ENCODE results near the gene TPM4.

TPM4 gene

GRCh38 chr19:16036397-16036925 is 39.8 kb upstream of the TPM4 start:
- no peak for DNase-seq (ENCODE audit: extremely low spot score)
- ChIA-PET POLR2A (no interaction called here), CTCF (no interaction called here)
- TF ChIP-seq, protein P1, sequence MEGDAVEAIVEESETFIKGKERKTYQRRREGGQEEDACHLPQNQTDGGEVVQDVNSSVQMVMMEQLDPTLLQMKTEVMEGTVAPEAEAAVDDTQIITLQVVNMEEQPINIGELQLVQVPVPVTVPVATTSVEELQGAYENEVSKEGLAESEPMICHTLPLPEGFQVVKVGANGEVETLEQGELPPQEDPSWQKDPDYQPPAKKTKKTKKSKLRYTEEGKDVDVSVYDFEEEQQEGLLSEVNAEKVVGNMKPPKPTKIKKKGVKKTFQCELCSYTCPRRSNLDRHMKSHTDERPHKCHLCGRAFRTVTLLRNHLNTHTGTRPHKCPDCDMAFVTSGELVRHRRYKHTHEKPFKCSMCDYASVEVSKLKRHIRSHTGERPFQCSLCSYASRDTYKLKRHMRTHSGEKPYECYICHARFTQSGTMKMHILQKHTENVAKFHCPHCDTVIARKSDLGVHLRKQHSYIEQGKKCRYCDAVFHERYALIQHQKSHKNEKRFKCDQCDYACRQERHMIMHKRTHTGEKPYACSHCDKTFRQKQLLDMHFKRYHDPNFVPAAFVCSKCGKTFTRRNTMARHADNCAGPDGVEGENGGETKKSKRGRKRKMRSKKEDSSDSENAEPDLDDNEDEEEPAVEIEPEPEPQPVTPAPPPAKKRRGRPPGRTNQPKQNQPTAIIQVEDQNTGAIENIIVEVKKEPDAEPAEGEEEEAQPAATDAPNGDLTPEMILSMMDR (IDR thresholded peaks at IDR 0.05; ENCODE audit: control extremely low read depth, extremely low read depth, low read depth, missing control alignments): no peak

DNA sequence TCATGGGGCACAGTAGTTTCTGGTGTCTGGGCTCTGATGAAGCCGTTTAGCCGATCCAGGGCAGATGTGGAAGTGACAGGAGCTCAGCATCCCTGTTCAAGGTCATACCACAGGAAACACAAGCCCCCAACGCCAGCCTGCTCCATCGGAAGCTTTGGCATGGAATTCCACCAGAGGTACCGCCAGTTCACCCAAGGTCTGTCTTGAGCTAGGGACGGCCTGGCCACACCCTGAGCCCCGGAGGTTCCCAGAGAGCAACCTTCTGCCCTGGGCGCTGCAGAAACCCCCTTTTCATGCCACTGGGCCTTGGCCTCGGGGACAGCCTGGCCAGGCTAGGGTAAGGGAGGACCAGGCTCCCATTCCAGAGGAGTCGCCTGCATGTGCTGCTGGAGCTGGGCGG is 39.4 kb upstream of the TPM4 start:
- POLR2A ChIA-PET: no interaction called here
- TF ChIP-seq, protein P1 (IDR thresholded peaks at IDR 0.05; ENCODE audit: control extremely low read depth, extremely low read depth, low read depth, missing control alignments): no peak
- CTCF ChIA-PET: no interaction called here
- DNase-seq (ENCODE audit: extremely low spot score): no peak

DNA sequence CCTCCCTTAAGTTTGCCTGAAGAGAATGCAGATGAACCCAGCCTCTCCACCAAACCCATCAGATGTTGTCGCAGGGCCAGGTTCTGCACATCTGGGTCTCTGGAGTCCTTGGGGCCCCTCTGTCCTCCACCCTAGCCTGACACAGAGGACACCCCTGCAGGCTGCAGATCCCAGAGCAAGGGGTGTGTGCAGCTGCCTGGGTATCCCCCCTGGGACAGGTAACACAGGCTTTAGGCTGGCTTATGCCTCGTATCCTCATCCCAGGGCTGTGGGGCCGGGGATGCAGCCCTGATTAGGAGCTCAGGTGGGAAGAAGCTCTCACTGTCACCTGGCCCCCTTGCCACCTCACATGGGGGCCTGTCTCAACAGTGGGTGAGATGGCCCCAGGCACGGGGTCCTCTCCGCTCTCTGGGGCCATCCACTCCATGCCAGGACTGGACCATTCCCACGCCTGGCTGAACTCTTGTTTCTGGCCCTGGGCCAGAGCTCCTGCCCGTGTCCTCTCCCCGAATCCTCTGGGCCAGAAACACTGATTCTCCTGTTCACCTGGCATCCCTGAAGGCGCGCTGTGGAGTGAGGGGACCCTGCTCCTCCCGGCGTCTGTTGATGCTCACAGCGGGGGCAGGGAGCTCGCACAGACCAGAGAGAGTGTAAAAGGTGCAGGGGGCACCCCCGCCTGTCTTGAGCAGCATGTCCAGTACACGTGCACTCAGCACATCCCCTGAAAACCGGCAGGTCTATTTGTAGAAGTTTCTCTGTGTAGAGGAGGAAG is 38.7 kb upstream of the TPM4 start:
- CTCF ChIA-PET: no interaction called here
- DNase-seq (ENCODE audit: extremely low spot score): no peak
- POLR2A ChIA-PET: interaction anchor here (0.6 kb wide), 1 partner anchor 52 kb away, joined by 8 read pairs; no protein-coding TSS in a partner anchor
- TF ChIP-seq, protein P1 (IDR thresholded peaks at IDR 0.05; ENCODE audit: control extremely low read depth, extremely low read depth, low read depth, missing control alignments): no peak

DNA sequence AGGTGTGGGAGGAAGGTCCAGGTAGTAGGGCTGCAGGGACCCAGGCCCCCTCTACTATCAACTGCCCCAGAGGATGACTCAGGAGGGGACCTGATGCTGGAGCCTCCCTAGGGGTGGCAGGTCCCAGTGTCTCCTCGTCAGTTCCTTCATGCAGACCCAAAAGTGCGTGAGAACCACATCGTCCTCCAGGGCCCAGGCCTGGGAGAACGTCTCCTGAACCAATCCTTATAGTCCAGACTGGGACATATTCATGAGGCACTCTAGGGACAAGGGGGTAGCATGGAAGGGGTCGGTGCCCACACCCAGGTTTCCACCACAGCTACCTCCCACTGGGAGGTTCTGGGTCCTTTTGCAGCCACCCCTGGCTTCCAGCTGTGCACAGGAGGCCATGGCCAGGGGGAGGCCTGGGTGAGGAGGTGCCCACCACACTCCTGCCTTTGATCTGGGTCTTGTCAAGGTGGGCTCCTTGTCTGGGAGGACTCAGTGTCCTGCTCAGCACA is 38.0 kb upstream of the TPM4 start:
- TF ChIP-seq, protein P1 (IDR thresholded peaks at IDR 0.05; ENCODE audit: control extremely low read depth, extremely low read depth, low read depth, missing control alignments): no peak
- POLR2A ChIA-PET: interaction anchor here (0.6 kb wide), 1 partner anchor 51 kb away, joined by 8 read pairs; no protein-coding TSS in a partner anchor
- CTCF ChIA-PET: no interaction called here
- DNase-seq (ENCODE audit: extremely low spot score): no peak

DNA sequence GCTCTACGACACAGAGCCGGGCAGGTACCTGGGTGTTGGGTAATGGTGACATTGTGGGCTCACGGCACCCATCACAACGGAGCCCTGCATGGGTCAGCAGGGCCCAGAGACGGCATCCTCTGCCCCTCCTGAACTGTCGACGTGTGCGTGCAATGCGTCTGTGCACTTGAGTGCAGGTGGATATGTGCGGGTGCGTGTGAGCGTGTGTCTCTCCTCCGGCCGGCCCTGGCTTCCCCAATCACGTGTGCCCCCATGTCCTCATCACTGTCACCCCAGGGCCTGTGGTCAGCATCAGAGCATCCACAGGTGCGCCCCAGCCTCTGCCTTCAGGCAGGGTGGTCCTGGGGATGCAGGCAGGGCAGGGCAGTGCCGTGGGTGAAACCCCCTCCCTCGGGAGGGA is 37.2 kb upstream of the TPM4 start:
- ChIA-PET POLR2A (no interaction called here), CTCF (interaction anchor here (2.2 kb wide), 1 partner anchor 7 kb away, joined by 7 read pairs; no protein-coding TSS in a partner anchor)
- TF ChIP-seq, protein P1 (IDR thresholded peaks at IDR 0.05; ENCODE audit: control extremely low read depth, extremely low read depth, low read depth, missing control alignments): no peak
- no peak for DNase-seq (ENCODE audit: extremely low spot score)

- TF ChIP-seq, protein P1 (IDR thresholded peaks at IDR 0.05; ENCODE audit: control extremely low read depth, extremely low read depth, low read depth, missing control alignments): no peak
- CTCF ChIA-PET: interaction anchor here (1.2 to 2.2 kb wide), 3 partner anchors 8 to 146 kb away, joined by 3 to 7 read pairs (median 4); partner anchors contain the start of gene FAM32A
- no peak for DNase-seq (ENCODE audit: extremely low spot score)
- POLR2A ChIA-PET: no interaction called here
Measured at GRCh38 chr19:16039545-16039944, 36.8 kb upstream of the TPM4 start.
